Peyer's patch (tissue), 4 donors: Measurements from ENCODE around the gene MMP10. TPM values are rescaled to one million over a fixed set of nuclear protein-coding genes. Genes with fewer than 3 reads are reported as not detected.

Source experiments
- DNase-seq, 3 donors: peaks; one replicate each; pipeline ENCODE4 v3.0.0-alpha.2; 2017 to 2019
- H3K27ac ChIP-seq, 4 donors: fragments of 200-600 bp; sonication (generic); one replicate each; pipeline ENCODE4 v1.5.1; 2016 to 2019
- H3K27me3 ChIP-seq, 2 donors: fragments of 200-600 bp; sonication (generic); one replicate each; pipeline ENCODE4 v1.5.1; 2019
- H3K36me3 ChIP-seq, 3 donors: fragments of 200-600 bp; sonication (generic); one replicate each; pipeline ENCODE4 v1.5.1; 2016 to 2019
- H3K4me1 ChIP-seq, 4 donors: fragments of 200-600 bp; sonication (generic); one replicate each; pipeline ENCODE4 v1.5.1; 2016 to 2019
- H3K4me3 ChIP-seq, 4 donors: fragments of 200-600 bp; sonication (generic); 1 replicate in 3 of 4; 2 replicates in 1 of 4; pipeline ENCODE4 v1.5.1; 2016 to 2019; ENCODE audit warnings: mild to moderate bottlenecking in 1 of 4
- H3K9me3 ChIP-seq, 4 donors: fragments of 200-600 bp; sonication (generic); one replicate each; pipeline ENCODE4 v1.5.1; 2016 to 2019; ENCODE audit warnings: mild to moderate bottlenecking in 1 of 4
- CTCF ChIP-seq, 6 experiments: fragments of 450-650 bp in 4 of 6; fragments of 200-600 bp in 2 of 6; sonication (generic) in 1 of 6; IDR thresholded peaks; one replicate each; pipeline ENCODE4 v1.5.1; 2017 to 2019; ENCODE audit warnings: antibody characterized with exemption in 6 of 6, mild to moderate bottlenecking in 3 of 6, moderate library complexity in 1 of 6
- POLR2A ChIP-seq, 2 donors: fragments of 450-650 bp; IDR thresholded peaks; one replicate each; pipeline ENCODE4 v1.5.1; 2017; ENCODE audit warnings: antibody characterized with exemption in 2 of 2, mild to moderate bottlenecking in 2 of 2, moderate library complexity in 2 of 2
- total RNA-seq, 4 donors: library from RNA; depleted of rRNA; stranded (reverse); fragments of >200 nt; gene quantifications; one replicate each; pipeline ENCODE4 v1.1.0, GENCODE V29; 2016

MMP10 gene
- under 1 TPM in 1 of 4 donors, not detected in 3; 0.54 TPM for total RNA-seq

- no peaks in the 10 kb centered on the region for H3K36me3 ChIP-seq
- H3K27ac ChIP-seq, result no peak within 1 kb of the TSS
- H3K27me3 ChIP-seq, result no peaks in the 10 kb centered on the region
- no peak for DNase-seq
- TF ChIP-seq CTCF (IDR thresholded peaks at IDR 0.05) (peak in 4 of 6 experiments; percentile 9 to 42 (median 30)), POLR2A (IDR thresholded peaks at IDR 0.05) (no peak)
- no peak within 1 kb of the TSS for H3K4me3 ChIP-seq
- no peaks in the 10 kb centered on the region for H3K4me1 ChIP-seq
- H3K9me3 ChIP-seq, result no peaks in the 10 kb centered on the region
Observed at GRCh38 chr11:102780491-102780918, at the start of gene MMP10. TSS of gene MMP10 (minus strand) at chr11:102780628. CDS start at chr11:102780591, 37 bp downstream.

GRCh38 chr11:102829316-102830000 is 49.0 kb upstream of the MMP10 start:
- H3K27me3 ChIP-seq, result no peaks in the 10 kb centered on the region
- H3K4me1 ChIP-seq, result no peaks in the 10 kb centered on the region
- no peak for DNase-seq
- no peak overlapping the region for H3K4me3 ChIP-seq
- no peaks in the 10 kb centered on the region for H3K36me3 ChIP-seq
- no peak overlapping the region for H3K27ac ChIP-seq
- H3K9me3 ChIP-seq, result no peaks in the 10 kb centered on the region
- TF ChIP-seq CTCF (IDR thresholded peaks at IDR 0.05), result no peak
- TF ChIP-seq POLR2A (IDR thresholded peaks at IDR 0.05), result no peak

GRCh38 chr11:102824556-102824955 is 44.1 kb upstream of the MMP10 start:
- no peak overlapping the region for H3K4me3 ChIP-seq

GRCh38 chr11:102819491-102819890 is 39.1 kb upstream of the MMP10 start:
- no peak overlapping the region for H3K4me3 ChIP-seq
- no peaks in the 10 kb centered on the region for H3K9me3 ChIP-seq
- no peak for DNase-seq
- no peaks in the 10 kb centered on the region for H3K36me3 ChIP-seq
- H3K27me3 ChIP-seq, result no peaks in the 10 kb centered on the region
- H3K27ac ChIP-seq, result no peak overlapping the region
- TF ChIP-seq POLR2A (IDR thresholded peaks at IDR 0.05), result no peak
- TF ChIP-seq CTCF (IDR thresholded peaks at IDR 0.05), result no peak
- H3K4me1 ChIP-seq, result no peaks in the 10 kb centered on the region

More at GRCh38 chr11:102824556-102824955, 44.1 kb upstream of the MMP10 start:
- H3K27ac ChIP-seq, result no peak overlapping the region
- DNase-seq, result no peak
- no peaks in the 10 kb centered on the region for H3K9me3 ChIP-seq
- H3K36me3 ChIP-seq, result no peaks in the 10 kb centered on the region
- TF ChIP-seq CTCF (IDR thresholded peaks at IDR 0.05) (no peak), POLR2A (IDR thresholded peaks at IDR 0.05) (no peak)
- no peaks in the 10 kb centered on the region for H3K4me1 ChIP-seq
- H3K27me3 ChIP-seq, result no peaks in the 10 kb centered on the region

GRCh38 chr11:102813484-102813883 is 33.1 kb upstream of the MMP10 start:
- TF ChIP-seq POLR2A (IDR thresholded peaks at IDR 0.05) (no peak), CTCF (IDR thresholded peaks at IDR 0.05) (no peak)
- no peaks in the 10 kb centered on the region for H3K27me3 ChIP-seq
- DNase-seq, result no peak
- H3K27ac ChIP-seq, result no peak overlapping the region
- H3K4me1 ChIP-seq, result no peaks in the 10 kb centered on the region
- H3K36me3 ChIP-seq, result no peaks in the 10 kb centered on the region
- no peaks in the 10 kb centered on the region for H3K9me3 ChIP-seq
- H3K4me3 ChIP-seq, result no peak overlapping the region
